ENCODE measurements around the gene EYA2. TPM values are rescaled to one million over a fixed set of nuclear protein-coding genes. Genes with fewer than 3 reads are reported as not detected.

Gene EYA2
- total RNA-seq, 4 donors from 2014 or later = 0.47 to 4.1 (median 2.2) TPM

DNA sequence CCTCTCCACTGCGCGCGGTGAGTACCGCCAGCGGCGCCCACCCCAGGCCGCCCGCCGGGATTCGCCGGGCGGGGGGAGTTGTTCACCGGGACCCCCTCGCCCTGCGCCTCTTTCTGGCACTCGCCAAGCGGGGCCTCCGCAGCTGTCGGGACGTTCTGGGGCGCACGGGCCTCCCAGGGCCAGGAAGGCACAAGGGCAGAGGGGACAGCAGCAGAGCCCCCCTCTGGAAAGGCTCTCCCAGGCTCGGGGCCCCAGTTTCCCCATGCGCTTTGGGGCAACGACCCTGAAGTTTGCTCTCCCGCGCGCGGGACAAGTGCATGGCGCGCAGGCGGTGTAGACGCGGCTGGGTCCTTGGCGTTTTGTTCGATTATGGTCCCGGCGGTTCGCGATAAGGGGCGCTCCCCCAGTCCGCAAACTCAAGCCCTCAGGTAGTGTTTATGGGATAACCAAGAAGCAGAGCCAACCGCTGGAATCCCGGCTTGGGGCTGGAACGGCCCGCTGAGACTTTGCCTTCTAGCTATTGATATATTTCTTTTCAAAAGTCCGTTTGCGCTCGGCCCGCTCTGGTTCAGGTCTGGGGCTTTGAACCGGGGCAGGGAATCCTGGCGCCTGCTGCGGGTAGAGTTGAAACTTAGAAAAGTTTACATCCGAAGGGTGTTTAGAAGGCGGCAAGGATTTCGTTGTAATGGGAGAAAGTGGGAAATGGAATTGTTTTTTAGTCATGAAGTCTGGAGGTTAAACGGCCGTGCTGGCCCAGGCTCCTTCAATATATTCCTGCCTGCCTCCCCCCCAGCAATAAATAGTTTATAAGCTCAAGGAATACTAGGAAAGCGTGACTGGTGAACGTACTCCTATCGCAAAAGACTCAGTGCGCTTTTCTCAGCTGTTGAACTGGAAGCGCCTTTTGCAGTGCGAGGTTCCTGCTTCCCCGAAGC lies 595 bp downstream of the EYA2 start:
- H3K9me3 ChIP-seq = peaks cover 0 to 16% (median 0%) of the 10 kb centered on the region in 3 donors
- no peaks in the 10 kb centered on the region for H3K36me3 ChIP-seq
- 2 to 5% methylated on average over 9 to 17 of the region's 65 CpGs for WGBS, 2 donors (ENCODE audit: low coverage in 1 of 2)
- H3K27me3 ChIP-seq = peaks cover 60% of the 10 kb centered on the region
- H3K4me3 ChIP-seq = peak overlapping the region; percentile 21 to 56
- H3K27ac ChIP-seq = peak overlapping the region in 2 of 4 donors; percentile 35 to 71
- ATAC-seq = peak; percentile 21
- TF ChIP-seq POLR2A (IDR thresholded peaks at IDR 0.05) (no peak), POLR2AphosphoS5 (IDR thresholded peaks at IDR 0.05) (no peak), EP300 (IDR thresholded peaks at IDR 0.05) (no peak)
- TF ChIP-seq, protein P1, sequence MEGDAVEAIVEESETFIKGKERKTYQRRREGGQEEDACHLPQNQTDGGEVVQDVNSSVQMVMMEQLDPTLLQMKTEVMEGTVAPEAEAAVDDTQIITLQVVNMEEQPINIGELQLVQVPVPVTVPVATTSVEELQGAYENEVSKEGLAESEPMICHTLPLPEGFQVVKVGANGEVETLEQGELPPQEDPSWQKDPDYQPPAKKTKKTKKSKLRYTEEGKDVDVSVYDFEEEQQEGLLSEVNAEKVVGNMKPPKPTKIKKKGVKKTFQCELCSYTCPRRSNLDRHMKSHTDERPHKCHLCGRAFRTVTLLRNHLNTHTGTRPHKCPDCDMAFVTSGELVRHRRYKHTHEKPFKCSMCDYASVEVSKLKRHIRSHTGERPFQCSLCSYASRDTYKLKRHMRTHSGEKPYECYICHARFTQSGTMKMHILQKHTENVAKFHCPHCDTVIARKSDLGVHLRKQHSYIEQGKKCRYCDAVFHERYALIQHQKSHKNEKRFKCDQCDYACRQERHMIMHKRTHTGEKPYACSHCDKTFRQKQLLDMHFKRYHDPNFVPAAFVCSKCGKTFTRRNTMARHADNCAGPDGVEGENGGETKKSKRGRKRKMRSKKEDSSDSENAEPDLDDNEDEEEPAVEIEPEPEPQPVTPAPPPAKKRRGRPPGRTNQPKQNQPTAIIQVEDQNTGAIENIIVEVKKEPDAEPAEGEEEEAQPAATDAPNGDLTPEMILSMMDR (IDR thresholded peaks at IDR 0.05) = no peak
- H3K4me1 ChIP-seq = peaks cover 0 to 20% (median 0%) of the 10 kb centered on the region in 3 donors

DNA sequence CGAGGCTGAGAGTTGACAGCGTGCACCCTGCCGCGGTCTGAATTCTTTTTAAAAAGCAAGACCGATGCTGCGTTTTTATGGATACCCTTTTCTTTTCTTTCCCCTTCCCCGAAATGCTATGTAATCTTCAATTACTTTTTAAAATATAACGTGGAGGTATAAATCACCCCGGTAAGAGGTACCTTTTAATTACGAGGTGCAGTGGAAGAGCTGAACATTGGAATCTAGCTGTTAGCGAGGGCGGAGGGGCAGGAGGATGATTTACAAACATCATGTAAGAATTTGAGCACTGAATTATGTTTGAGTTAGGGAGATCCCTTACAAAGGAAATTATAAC lies 1.2 kb downstream of the EYA2 start:
- H3K27me3 ChIP-seq = peaks cover 58% of the 10 kb centered on the region
- TF ChIP-seq EP300 (IDR thresholded peaks at IDR 0.05) (no peak), POLR2A (IDR thresholded peaks at IDR 0.05) (no peak), POLR2AphosphoS5 (IDR thresholded peaks at IDR 0.05) (no peak)
- TF ChIP-seq, protein P1 (IDR thresholded peaks at IDR 0.05) = no peak
- H3K9me3 ChIP-seq = peaks cover 0 to 9% (median 0%) of the 10 kb centered on the region in 3 donors
- no peaks in the 10 kb centered on the region for H3K36me3 ChIP-seq
- peak overlapping the region in 1 of 4 donors; percentile 71 for H3K27ac ChIP-seq
- WGBS, 2 donors (ENCODE audit: low coverage in 1 of 2) = 9 to 28% methylated on average over 5 to 12 of the region's 12 CpGs
- peaks cover 0 to 20% (median 0%) of the 10 kb centered on the region in 3 donors for H3K4me1 ChIP-seq
- ATAC-seq = no peak
- peak overlapping the region; percentile 21 to 56 for H3K4me3 ChIP-seq

DNA sequence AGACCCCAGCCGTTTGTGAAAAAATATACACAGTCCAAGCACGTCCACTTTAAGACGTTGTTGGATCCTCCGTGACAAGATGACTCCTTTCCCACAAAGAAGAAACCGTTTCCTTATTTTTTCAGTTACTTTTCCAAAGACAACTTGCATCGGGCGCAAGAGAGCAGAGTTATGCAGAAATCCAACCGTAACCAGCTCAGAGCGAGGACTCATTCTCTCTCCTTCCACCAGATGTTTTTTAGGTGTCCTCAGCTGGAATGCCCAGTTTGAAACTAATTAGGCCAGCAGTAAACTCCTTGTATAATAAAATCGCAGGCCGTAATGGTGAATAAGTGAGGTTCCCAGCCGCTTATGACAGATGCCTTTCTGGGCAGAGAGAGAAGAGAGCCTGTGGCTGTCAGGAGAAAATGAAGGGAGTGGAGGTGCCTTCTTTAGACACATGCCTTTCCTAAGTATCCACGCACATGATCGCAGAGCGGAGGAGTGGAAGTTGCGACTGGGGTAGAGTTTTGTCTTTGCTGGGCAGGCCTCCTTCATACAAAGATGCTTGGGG lies 2.8 kb downstream of the EYA2 start:
- no peak overlapping the region for H3K4me3 ChIP-seq

DNA sequence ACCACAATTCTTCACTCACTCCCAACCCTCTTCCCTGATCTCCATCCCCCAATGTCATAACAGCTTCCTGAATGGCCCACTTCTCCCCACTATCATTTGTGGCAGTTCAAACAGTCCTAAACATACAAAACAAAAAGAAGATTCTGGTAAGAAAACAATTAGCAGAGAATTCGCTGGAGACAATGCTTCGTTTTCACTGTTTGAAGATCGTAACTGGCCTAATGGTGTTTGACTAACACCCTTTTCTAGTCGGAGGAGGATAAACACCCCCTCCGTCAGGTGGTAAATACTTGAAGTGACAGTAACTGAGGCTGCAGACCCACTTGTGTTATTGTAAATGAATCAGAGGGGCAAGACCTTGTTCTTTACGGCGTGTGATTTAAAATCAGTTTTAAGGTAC lies 3.8 kb downstream of the EYA2 start:
- peaks cover 0 to 20% (median 0%) of the 10 kb centered on the region in 3 donors for H3K4me1 ChIP-seq

More for the DNA sequence above, 2.8 kb downstream of the EYA2 start:
- TF ChIP-seq POLR2A (IDR thresholded peaks at IDR 0.05) (no peak), POLR2AphosphoS5 (IDR thresholded peaks at IDR 0.05) (no peak), EP300 (IDR thresholded peaks at IDR 0.05) (no peak)
- TF ChIP-seq, protein P1 (IDR thresholded peaks at IDR 0.05) = no peak
- peaks cover 0 to 20% (median 0%) of the 10 kb centered on the region in 3 donors for H3K4me1 ChIP-seq
- H3K27ac ChIP-seq = no peak overlapping the region
- no peaks in the 10 kb centered on the region for H3K9me3 ChIP-seq
- ATAC-seq = no peak
- no peaks in the 10 kb centered on the region for H3K36me3 ChIP-seq
- 74 to 89% methylated on average over 11 to 16 of the region's 16 CpGs for WGBS, 2 donors (ENCODE audit: low coverage in 1 of 2)
- peaks cover 58% of the 10 kb centered on the region for H3K27me3 ChIP-seq

More for the DNA sequence above, 3.8 kb downstream of the EYA2 start:
- Histone ChIP-seq H3K9me3 (no peaks in the 10 kb centered on the region), H3K27ac (no peak overlapping the region), H3K4me3 (no peak overlapping the region), H3K27me3 (peaks cover 59% of the 10 kb centered on the region), H3K36me3 (no peaks in the 10 kb centered on the region)
- ATAC-seq = no peak
- TF ChIP-seq, protein P1 (IDR thresholded peaks at IDR 0.05) = no peak
- TF ChIP-seq EP300 (IDR thresholded peaks at IDR 0.05) (no peak), POLR2AphosphoS5 (IDR thresholded peaks at IDR 0.05) (no peak), POLR2A (IDR thresholded peaks at IDR 0.05) (no peak)
- 80 to 83% methylated on average over 6 to 7 of the region's 7 CpGs for WGBS, 2 donors (ENCODE audit: low coverage in 1 of 2)

Data from gastroesophageal sphincter (tissue), 4 donors.